ENCODE results near the gene TMEM167A.

The TMEM167A gene

GRCh38 chr5:83049370-83049885 lies 27.8 kb downstream of the TMEM167A start:
- TF ChIP-seq CTCF (IDR thresholded peaks at IDR 0.05; ENCODE audit: low read depth, low read length) = no peak
- no peak for DNase-seq (ENCODE audit: extremely low read depth, low read depth)

GRCh38 chr5:83048811-83049210 lies 28.4 kb downstream of the TMEM167A start:
- TF ChIP-seq CTCF (IDR thresholded peaks at IDR 0.05; ENCODE audit: low read depth, low read length) = no peak
- DNase-seq (ENCODE audit: extremely low read depth, low read depth) = no peak

GRCh38 chr5:83048277-83048676 lies 28.9 kb downstream of the TMEM167A start:
- DNase-seq (ENCODE audit: extremely low read depth, low read depth) = no peak
- TF ChIP-seq CTCF (IDR thresholded peaks at IDR 0.05; ENCODE audit: low read depth, low read length) = no peak

- no peak for TF ChIP-seq CTCF (IDR thresholded peaks at IDR 0.05; ENCODE audit: low read depth, low read length)
- DNase-seq (ENCODE audit: extremely low read depth, low read depth) = no peak
These were observed 32.3 kb downstream of the TMEM167A start for GRCh38 chr5:83044926-83045325.

- TF ChIP-seq CTCF (IDR thresholded peaks at IDR 0.05; ENCODE audit: low read depth, low read length) = no peak
- no peak for DNase-seq (ENCODE audit: extremely low read depth, low read depth)
These were observed 34.7 kb downstream of the TMEM167A start for GRCh38 chr5:83042507-83042906.

GRCh38 chr5:83038924-83039323 lies 38.3 kb downstream of the TMEM167A start:
- TF ChIP-seq CTCF (IDR thresholded peaks at IDR 0.05; ENCODE audit: low read depth, low read length) = no peak
- DNase-seq (ENCODE audit: extremely low read depth, low read depth) = no peak

GRCh38 chr5:83036991-83037575 lies 40.1 kb downstream of the TMEM167A start:
- TF ChIP-seq CTCF (IDR thresholded peaks at IDR 0.05; ENCODE audit: low read depth, low read length) = no peak
- DNase-seq (ENCODE audit: extremely low read depth, low read depth) = no peak
